Measurements from ENCODE around the gene FNTB.

FNTB gene

GRCh38 chr14:65092349-65092748 lies 105.7 kb downstream of the FNTB start:
- no peak for DNase-seq (ENCODE audit: low read depth)
- TF ChIP-seq, protein P1, sequence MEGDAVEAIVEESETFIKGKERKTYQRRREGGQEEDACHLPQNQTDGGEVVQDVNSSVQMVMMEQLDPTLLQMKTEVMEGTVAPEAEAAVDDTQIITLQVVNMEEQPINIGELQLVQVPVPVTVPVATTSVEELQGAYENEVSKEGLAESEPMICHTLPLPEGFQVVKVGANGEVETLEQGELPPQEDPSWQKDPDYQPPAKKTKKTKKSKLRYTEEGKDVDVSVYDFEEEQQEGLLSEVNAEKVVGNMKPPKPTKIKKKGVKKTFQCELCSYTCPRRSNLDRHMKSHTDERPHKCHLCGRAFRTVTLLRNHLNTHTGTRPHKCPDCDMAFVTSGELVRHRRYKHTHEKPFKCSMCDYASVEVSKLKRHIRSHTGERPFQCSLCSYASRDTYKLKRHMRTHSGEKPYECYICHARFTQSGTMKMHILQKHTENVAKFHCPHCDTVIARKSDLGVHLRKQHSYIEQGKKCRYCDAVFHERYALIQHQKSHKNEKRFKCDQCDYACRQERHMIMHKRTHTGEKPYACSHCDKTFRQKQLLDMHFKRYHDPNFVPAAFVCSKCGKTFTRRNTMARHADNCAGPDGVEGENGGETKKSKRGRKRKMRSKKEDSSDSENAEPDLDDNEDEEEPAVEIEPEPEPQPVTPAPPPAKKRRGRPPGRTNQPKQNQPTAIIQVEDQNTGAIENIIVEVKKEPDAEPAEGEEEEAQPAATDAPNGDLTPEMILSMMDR (IDR thresholded peaks at IDR 0.05; ENCODE audit: control insufficient read depth, extremely low read depth, insufficient read depth): no peak
- no peak overlapping the region for H3K4me3 ChIP-seq (ENCODE audit: low read depth, low read length)

GRCh38 chr14:65095633-65096205 lies 109.0 kb downstream of the FNTB start:
- TF ChIP-seq, protein P1 (IDR thresholded peaks at IDR 0.05; ENCODE audit: control insufficient read depth, extremely low read depth, insufficient read depth): no peak
- H3K4me3 ChIP-seq (ENCODE audit: low read depth, low read length): no peak overlapping the region; the same call in 1 of the 2 replicates
- peak; percentile 99 for DNase-seq (ENCODE audit: low read depth)

DNA sequence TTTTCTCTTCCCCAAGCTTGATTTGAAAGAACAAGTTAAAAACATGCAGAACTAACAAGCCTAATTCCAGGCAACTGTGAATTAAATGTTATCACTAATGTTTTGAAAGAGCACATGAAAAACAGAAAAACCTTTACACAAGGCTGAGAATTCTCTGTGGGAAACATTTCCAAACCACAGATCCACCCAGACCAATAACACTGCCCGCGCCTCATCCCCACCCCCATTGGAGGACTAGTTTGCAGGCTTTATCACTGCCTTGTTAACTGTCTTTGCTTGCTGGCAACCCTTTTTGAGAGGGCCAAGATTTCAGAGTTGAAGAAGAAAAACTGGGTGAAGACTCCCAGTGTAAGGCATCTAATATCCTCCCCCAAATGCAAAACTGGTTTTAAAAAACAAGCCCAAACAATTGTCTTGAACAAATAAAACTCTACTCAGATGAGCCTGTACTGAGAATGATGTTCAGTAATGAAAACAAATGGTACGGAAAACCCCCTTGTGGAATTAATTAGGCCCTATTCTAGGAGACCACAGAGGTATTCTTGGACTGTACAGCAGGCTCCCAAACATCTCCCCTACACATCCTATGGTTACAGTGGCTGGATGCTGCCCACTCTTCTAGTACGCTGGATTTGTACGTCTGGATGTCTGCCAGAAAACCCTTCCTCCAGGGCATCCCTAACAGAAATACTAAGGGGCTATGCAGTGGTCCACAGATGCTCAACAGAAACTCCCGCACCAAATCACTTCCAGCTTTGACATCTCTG lies 109.8 kb downstream of the FNTB start:
- peak overlapping the region; percentile 38 for H3K4me3 ChIP-seq (ENCODE audit: low read depth, low read length)
- TF ChIP-seq, protein P1 (IDR thresholded peaks at IDR 0.05; ENCODE audit: control insufficient read depth, extremely low read depth, insufficient read depth): no peak
- DNase-seq (ENCODE audit: low read depth): no peak

DNA sequence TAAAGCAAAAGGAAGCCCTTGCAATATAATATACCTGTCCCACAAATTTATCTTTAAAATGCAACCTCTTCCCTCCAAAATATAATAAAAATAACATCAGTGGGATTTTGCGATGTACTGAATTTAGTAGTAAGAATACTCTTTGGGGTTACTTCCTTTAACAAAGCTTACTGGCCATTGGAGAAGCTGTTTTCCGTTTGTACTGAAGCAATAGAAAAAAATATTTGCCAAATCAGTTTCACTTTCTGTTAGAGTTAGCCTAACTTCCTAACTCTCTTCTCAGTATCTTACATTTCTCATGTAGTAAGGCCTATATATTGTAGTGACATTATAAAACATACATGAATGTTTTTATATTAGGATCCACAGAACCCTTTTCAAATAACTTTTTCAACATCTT lies 111.9 kb downstream of the FNTB start:
- no peak overlapping the region for H3K4me3 ChIP-seq (ENCODE audit: low read depth, low read length)
- TF ChIP-seq, protein P1 (IDR thresholded peaks at IDR 0.05; ENCODE audit: control insufficient read depth, extremely low read depth, insufficient read depth): no peak
- no peak for DNase-seq (ENCODE audit: low read depth)

- TF ChIP-seq, protein P1 (IDR thresholded peaks at IDR 0.05; ENCODE audit: control insufficient read depth, extremely low read depth, insufficient read depth): no peak
- DNase-seq (ENCODE audit: low read depth): no peak
- peak overlapping the region; percentile 96 for H3K4me3 ChIP-seq (ENCODE audit: low read depth, low read length)
These were observed 114.3 kb downstream of the FNTB start for GRCh38 chr14:65100922-65101541.

GRCh38 chr14:65101631-65102440 lies 115.1 kb downstream of the FNTB start:
- H3K4me3 ChIP-seq (ENCODE audit: low read depth, low read length): peak overlapping the region; percentile 96
- DNase-seq (ENCODE audit: low read depth): no peak
- TF ChIP-seq, protein P1 (IDR thresholded peaks at IDR 0.05; ENCODE audit: control insufficient read depth, extremely low read depth, insufficient read depth): no peak

All from LNCaP clone FGC (cell line).